Neuronal stem cell (in vitro differentiated cells): ENCODE results near the gene ELOVL6.
"Not testable (repeated sequence)": the region's sequence is repeated elsewhere in the genome, so short reads cannot be mapped to it uniquely, and the experiment has no call there.

Experiments used
- DNase-seq: peaks from one replicate; pipeline ENCODE4 v3.0.0-alpha.2; 2013; ENCODE audit warnings: low spot score
- H2AFZ ChIP-seq: one replicate; pipeline ENCODE4 v1.6.1; 2013; ENCODE audit warnings: mild to moderate bottlenecking, low read length, inconsistent platforms
- H2AK5ac ChIP-seq: 2 replicates; pipeline ENCODE4 v1.6.1; 2013; ENCODE audit warnings: low read depth, mild to moderate bottlenecking, inconsistent platforms, low read length, moderate library complexity, mixed read lengths
- H2BK120ac ChIP-seq: 2 replicates; pipeline ENCODE4 v1.6.1; 2013; ENCODE audit warnings: low read depth, mild to moderate bottlenecking, inconsistent platforms, low read length, moderate library complexity, mixed read lengths
- H2BK12ac ChIP-seq: one replicate; pipeline ENCODE4 v1.6.1; 2013; ENCODE audit warnings: low read length, inconsistent platforms
- H2BK15ac ChIP-seq: 2 replicates; pipeline ENCODE4 v1.6.1; 2013; ENCODE audit warnings: mild to moderate bottlenecking, low read length, inconsistent platforms, mixed read lengths
- H2BK5ac ChIP-seq: one replicate; pipeline ENCODE4 v1.6.1; 2013; ENCODE audit warnings: inconsistent platforms, mild to moderate bottlenecking, low read length, moderate library complexity
- H3K14ac ChIP-seq: one replicate; pipeline ENCODE4 v1.6.1; 2013; ENCODE audit warnings: low read length, inconsistent platforms
- H3K18ac ChIP-seq: 2 replicates; pipeline ENCODE4 v1.6.1; 2013; ENCODE audit warnings: low read length, inconsistent platforms
- H3K23ac ChIP-seq: 2 replicates; pipeline ENCODE4 v1.6.1; 2013; ENCODE audit warnings: low read depth, mild to moderate bottlenecking, mixed read lengths, low read length, inconsistent platforms; ENCODE audit not compliant: poor library complexity
- H3K27ac ChIP-seq: replicated peaks from 3 replicates; pipeline ENCODE4 v1.5.1; 2013; ENCODE audit warnings: low read length, inconsistent platforms
- H3K27me3 ChIP-seq, 3 experiments: 2 replicates each; pipeline ENCODE4 v1.6.1; 2013; ENCODE audit warnings: low read length in 3 of 3, mild to moderate bottlenecking in 2 of 3, inconsistent platforms in 1 of 3, low read depth in 1 of 3, mixed read lengths in 1 of 3, moderate library complexity in 1 of 3; ENCODE audit not compliant: control insufficient read depth in 3 of 3, insufficient read depth in 3 of 3
- H3K36me3 ChIP-seq, 2 donors: replicated peaks in 1 of 2; 2 replicates each; pipeline ENCODE4 v1.6.1; 2013; ENCODE audit warnings: low read length in 2 of 2; ENCODE audit not compliant: control insufficient read depth in 2 of 2, insufficient read depth in 2 of 2
- H3K4ac ChIP-seq: 2 replicates; pipeline ENCODE4 v1.6.1; 2013; ENCODE audit warnings: inconsistent platforms, mild to moderate bottlenecking, low read length, moderate library complexity
- H3K4me1 ChIP-seq, 2 donors: 1 replicate in 1 of 2; 2 replicates in 1 of 2; pipeline ENCODE4 v1.6.1; 2013; ENCODE audit warnings: low read length in 2 of 2, low read depth in 1 of 2; ENCODE audit not compliant: control insufficient read depth in 2 of 2, insufficient read depth in 1 of 2
- H3K4me2 ChIP-seq: one replicate; pipeline ENCODE4 v1.6.1; 2013; ENCODE audit warnings: mild to moderate bottlenecking, low read length, inconsistent platforms; ENCODE audit not compliant: insufficient read depth, poor library complexity, severe bottlenecking
- H3K4me3 ChIP-seq, 2 donors: 2 replicates each; pipeline ENCODE4 v1.5.1; 2013; ENCODE audit warnings: low read length in 2 of 2, mild to moderate bottlenecking in 2 of 2, inconsistent platforms in 1 of 2, moderate library complexity in 1 of 2
- H3K79me1 ChIP-seq: one replicate; pipeline ENCODE4 v1.6.1; 2013; ENCODE audit warnings: low read depth, mild to moderate bottlenecking, inconsistent platforms, low read length, moderate library complexity
- H3K9ac ChIP-seq: one replicate; pipeline ENCODE4 v1.6.1; 2013; ENCODE audit warnings: mild to moderate bottlenecking, low read depth, low read length, inconsistent platforms; ENCODE audit not compliant: poor library complexity
- H3K9me3 ChIP-seq, 2 donors: replicated peaks in 1 of 2; 2 replicates each; pipeline versions ENCODE3 to v1.6.1; 2013; ENCODE audit warnings: low read length in 2 of 2, mild to moderate bottlenecking in 2 of 2, inconsistent platforms in 1 of 2, low read depth in 1 of 2, mixed read lengths in 1 of 2, moderate library complexity in 1 of 2; ENCODE audit not compliant: control insufficient read depth in 2 of 2, insufficient read depth in 1 of 2
- H4K8ac ChIP-seq: one replicate; pipeline ENCODE4 v1.6.1; 2013; ENCODE audit warnings: low read depth, mild to moderate bottlenecking, inconsistent platforms, low read length, moderate library complexity
- H4K91ac ChIP-seq: one replicate; pipeline ENCODE4 v1.6.1; 2013; ENCODE audit warnings: low read length, low read depth, mild to moderate bottlenecking, inconsistent platforms; ENCODE audit not compliant: poor library complexity
- WGBS, 2 donors: extraction: QIAGEN DNeasy Blood & Tissue Kit; methylation state at CpG; one replicate each; pipeline ENCODE4 v1.1.7; 2013; ENCODE audit warnings: missing lambda C conversion rate in 2 of 2, mixed read lengths in 1 of 2; ENCODE audit not compliant: insufficient read length in 2 of 2, insufficient replicate concordance in 1 of 2; ENCODE audit errors: extremely low coverage in 2 of 2; 5-methylcytosine and 5-hydroxymethylcytosine counted together

The ELOVL6 gene

DNA sequence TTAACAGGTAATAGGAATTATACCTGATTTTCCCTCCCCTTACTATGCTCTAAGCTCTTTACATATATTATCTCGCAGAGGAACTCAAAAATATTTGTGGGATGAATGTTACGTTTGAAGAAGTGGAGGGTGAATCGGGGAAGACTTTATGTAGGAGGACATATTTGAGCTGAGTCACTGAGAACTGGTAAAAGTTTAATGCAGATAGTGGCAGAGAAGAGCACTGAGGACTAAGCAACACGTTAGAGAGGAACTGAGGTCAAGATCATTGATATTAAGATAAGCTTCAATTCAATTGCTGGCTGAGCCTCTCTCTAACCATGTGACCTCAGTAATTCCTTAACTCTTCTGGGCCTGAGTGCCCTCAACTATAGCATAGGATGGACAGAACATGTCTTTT lies 26.4 kb upstream of the ELOVL6 start:
- H2BK15ac ChIP-seq, result no peak overlapping the region
- H3K4me3 ChIP-seq, result no peak overlapping the region
- no peak overlapping the region for H2AFZ ChIP-seq
- no peaks in the 10 kb centered on the region for H3K9me3 ChIP-seq
- H3K36me3 ChIP-seq, result no peaks in the 10 kb centered on the region
- H3K18ac ChIP-seq, result no peak overlapping the region
- no peak overlapping the region for H3K27ac ChIP-seq
- H3K9ac ChIP-seq, result no peak overlapping the region
- no peak overlapping the region for H2BK5ac ChIP-seq
- H3K4me2 ChIP-seq, result no peak overlapping the region
- H3K14ac ChIP-seq, result no peak overlapping the region
- WGBS, 2 donors, result 100% methylated on average over 2 of the region's 4 CpGs; no CpG with 5 or more reads in 1 of the 2 donors
- H4K8ac ChIP-seq, result no peak overlapping the region
- no peak overlapping the region for H4K91ac ChIP-seq
- H3K4me1 ChIP-seq, result no peaks in the 10 kb centered on the region
- no peak overlapping the region for H2AK5ac ChIP-seq
- no peaks in the 10 kb centered on the region for H3K27me3 ChIP-seq
- H3K79me1 ChIP-seq, result no peaks in the 10 kb centered on the region
- no peak overlapping the region for H2BK120ac ChIP-seq
- H3K4ac ChIP-seq, result no peak overlapping the region
- no peak overlapping the region for H3K23ac ChIP-seq
- no peak for DNase-seq
- H2BK12ac ChIP-seq, result no peak overlapping the region

DNA sequence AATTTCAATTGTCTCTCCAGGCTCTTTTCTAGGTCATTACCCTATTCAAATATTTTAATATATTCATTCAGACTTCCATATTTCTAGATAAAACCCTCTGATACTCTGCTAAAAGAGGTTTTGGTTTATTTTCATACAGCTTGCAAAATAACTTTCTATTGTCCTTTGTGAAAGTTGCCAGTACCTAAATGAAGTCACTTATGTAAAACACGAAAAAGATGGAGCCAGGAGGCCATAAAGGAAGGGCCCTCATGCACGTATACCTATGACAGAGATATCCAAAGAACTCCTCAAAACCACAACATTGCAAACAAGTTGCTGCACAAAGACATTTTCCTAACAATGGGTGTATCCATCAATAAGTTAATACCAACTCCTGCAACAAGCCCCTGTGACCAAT lies 25.7 kb upstream of the ELOVL6 start:
- Histone ChIP-seq H3K23ac (no peak overlapping the region), H2BK12ac (no peak overlapping the region), H3K14ac (no peak overlapping the region), H2AFZ (no peak overlapping the region), H4K8ac (no peak overlapping the region), H3K4me2 (no peak overlapping the region), H3K4me1 (no peaks in the 10 kb centered on the region), H3K4me3 (no peak overlapping the region), H3K9me3 (no peaks in the 10 kb centered on the region), H3K4ac (no peak overlapping the region), H3K36me3 (no peaks in the 10 kb centered on the region), H2AK5ac (no peak overlapping the region), H2BK120ac (no peak overlapping the region), H3K27me3 (no peaks in the 10 kb centered on the region), H4K91ac (no peak overlapping the region), H3K18ac (no peak overlapping the region), H3K79me1 (no peaks in the 10 kb centered on the region), H3K9ac (no peak overlapping the region), H2BK5ac (no peak overlapping the region), H2BK15ac (no peak overlapping the region), H3K27ac (no peak overlapping the region)
- DNase-seq, result no peak
- no CpG with 5 or more reads among the region's 2 CpGs for WGBS, 2 donors

DNA sequence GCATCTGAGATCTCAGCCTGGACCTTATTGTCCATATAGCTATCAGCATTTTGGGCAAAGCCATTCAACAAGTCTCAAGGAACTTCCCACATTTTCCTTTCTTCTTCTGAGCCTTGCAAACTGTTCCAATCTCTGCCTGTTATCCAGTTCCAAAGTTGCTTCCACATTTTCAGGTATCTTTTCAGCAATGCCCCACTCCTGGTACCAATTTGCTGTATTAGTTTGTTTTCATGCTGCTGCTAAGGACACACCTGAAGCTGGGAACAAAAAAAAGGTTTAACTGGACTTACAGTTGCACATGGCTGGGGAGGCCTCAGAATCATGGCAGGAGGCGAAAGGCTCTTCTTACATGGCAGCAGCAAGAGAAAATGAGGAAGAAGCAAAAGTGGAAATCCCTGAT lies 20.5 kb upstream of the ELOVL6 start:
- no CpG with 5 or more reads among the region's 1 CpG for WGBS, 2 donors
- not testable (repeated sequence) for H3K18ac ChIP-seq, DNase-seq, H3K79me1 ChIP-seq, H3K9me3 ChIP-seq, H3K27me3 ChIP-seq, H2AK5ac ChIP-seq, H3K4me3 ChIP-seq, H2AFZ ChIP-seq, H2BK15ac ChIP-seq, H3K4me1 ChIP-seq, H3K9ac ChIP-seq, H2BK120ac ChIP-seq, H3K36me3 ChIP-seq, H3K14ac ChIP-seq, H3K23ac ChIP-seq, H4K91ac ChIP-seq, H2BK5ac ChIP-seq, H3K27ac ChIP-seq, H3K4me2 ChIP-seq, H4K8ac ChIP-seq, H3K4ac ChIP-seq, H2BK12ac ChIP-seq

DNA sequence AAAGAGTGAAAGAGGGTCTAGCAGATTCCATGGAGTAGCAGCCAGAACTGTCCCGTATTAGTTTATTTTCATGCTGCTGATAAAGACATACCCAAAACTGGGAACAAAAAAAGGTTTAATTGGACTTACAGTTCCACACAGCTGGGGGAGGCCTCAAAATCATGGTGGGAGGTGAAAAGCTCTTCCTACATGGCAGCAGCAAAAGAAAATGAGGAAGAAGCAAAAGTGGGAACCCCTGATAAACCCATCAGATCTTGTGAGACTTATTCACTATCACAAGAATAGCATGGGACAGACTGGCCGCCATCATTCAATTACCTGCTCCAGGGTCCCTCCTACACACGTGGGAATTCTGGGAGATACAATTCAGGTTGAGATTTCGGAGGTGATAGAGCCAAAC lies 18.8 kb upstream of the ELOVL6 start:
- H3K9me3 ChIP-seq, H3K18ac ChIP-seq, H2AK5ac ChIP-seq, H3K4me3 ChIP-seq, H2BK15ac ChIP-seq, H3K79me1 ChIP-seq, H3K27me3 ChIP-seq, H2BK120ac ChIP-seq, H3K23ac ChIP-seq, H4K8ac ChIP-seq, H3K4me1 ChIP-seq, H3K27ac ChIP-seq, H3K36me3 ChIP-seq, H3K9ac ChIP-seq, H2BK12ac ChIP-seq, DNase-seq, H2AFZ ChIP-seq, H3K4ac ChIP-seq, H3K14ac ChIP-seq, H3K4me2 ChIP-seq, H2BK5ac ChIP-seq, H4K91ac ChIP-seq: not testable (repeated sequence)
- no CpG with 5 or more reads among the region's 4 CpGs for WGBS, 2 donors
